PC-3 (cell line): ENCODE data around the gene EPHB1.

ENCODE experiments used
- CTCF ChIP-seq: fragments of 300-600 bp; sonication (generic); conservative IDR thresholded peaks from 2 replicates; pipeline ENCODE4 v1.5.1; 2017; ENCODE audit warnings: antibody characterized with exemption, low read depth, mild to moderate bottlenecking, low read length
- EZH2 ChIP-seq: fragments of 300-600 bp; sonication (generic); IDR thresholded peaks from one replicate; pipeline ENCODE4 v1.6.1; 2017; ENCODE audit warnings: antibody characterized with exemption, mild to moderate bottlenecking, low read length; ENCODE audit not compliant: unreplicated experiment
- EZH2phosphoT487 ChIP-seq: fragments of 300-600 bp; sonication (generic); IDR thresholded peaks from 2 replicates; pipeline ENCODE4 v1.6.1; 2018; ENCODE audit warnings: mild to moderate bottlenecking, antibody characterized with exemption, low read length, borderline replicate concordance

DNA sequence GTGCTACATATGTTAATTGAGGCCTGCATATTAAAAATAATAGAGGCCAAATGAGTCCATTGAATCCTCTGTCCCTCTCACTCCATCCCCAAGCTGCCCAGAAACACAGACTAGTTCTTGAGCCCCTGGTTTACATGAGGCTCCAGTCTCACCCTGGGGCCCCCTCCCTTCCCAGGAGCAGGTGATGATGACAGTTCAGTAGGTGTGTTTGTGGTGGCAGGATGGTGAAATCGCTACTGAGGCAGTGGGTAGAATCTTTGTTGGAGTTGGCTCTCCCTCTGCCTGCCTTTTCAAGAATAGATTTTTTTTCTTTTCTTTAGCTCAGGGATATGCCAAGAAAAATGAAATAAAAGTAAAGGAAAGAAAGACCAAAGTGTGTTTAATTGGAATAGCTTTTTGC is 288.7 kb downstream of the EPHB1 start:
- TF ChIP-seq CTCF (no peak), EZH2 (no peak), EZH2phosphoT487 (no peak)
